WTC11 (cell line): ENCODE measurements around the gene GNAI3. TPM values are rescaled to one million over a fixed set of nuclear protein-coding genes. Genes with fewer than 3 reads are reported as not detected.
A peak's percentile ranks its signal among the peaks of the same experiment; 100 is the strongest.

Experiments used
- ATAC-seq: fragments of 200-7000 bp; cut with Tn5 transposase; 2 replicates; pipeline ENCODE4 v1.10.0; 2021; ENCODE audit warnings: mild to moderate bottlenecking, moderate library complexity
- CTCF ChIA-PET: fragments of 300-600 bp; sonication (Branson Sonifier 250); formaldehyde crosslinking; loops from one replicate; lab custom pipeline; 2021; ENCODE audit warnings: antibody characterized with exemption; lab: Charles Lee
- POLR2A ChIA-PET: fragments of 350-600 bp; sonication (Branson Sonifier 250); formaldehyde crosslinking; loops from one replicate; lab custom pipeline; 2021; ENCODE audit warnings: antibody characterized with exemption; lab: Charles Lee
- DNase-seq: peaks from one replicate; pipeline ENCODE4 v3.0.0; 2021; ENCODE audit warnings: low spot score
- H3K27ac Mint-ChIP-seq: 2 replicates; pipeline ENCODE4 v1.8.0; 2021; ENCODE audit warnings: mixed read lengths
- H3K27me3 Mint-ChIP-seq: 2 replicates; pipeline ENCODE4 v1.8.0; 2021; ENCODE audit warnings: low read depth, mild to moderate bottlenecking, moderate library complexity, mixed read lengths
- H3K36me3 Mint-ChIP-seq: 2 replicates; pipeline ENCODE4 v1.8.0; 2021; ENCODE audit warnings: mixed read lengths
- H3K4me1 Mint-ChIP-seq: 2 replicates; pipeline ENCODE4 v1.8.0; 2022; ENCODE audit warnings: mixed read lengths
- H3K4me3 Mint-ChIP-seq: 2 replicates; pipeline ENCODE4 v1.8.0; 2021; ENCODE audit warnings: mild to moderate bottlenecking, moderate library complexity, mixed read lengths
- H3K9me3 Mint-ChIP-seq: 2 replicates; pipeline ENCODE4 v1.8.0; 2021; ENCODE audit warnings: mixed read lengths
- ARID4B ChIP-seq: sonication (generic); formaldehyde crosslinking; IDR thresholded peaks from 2 replicates; pipeline ENCODE4 v1.8.0; 2023; ENCODE audit warnings: missing genetic modification reagents, mild to moderate bottlenecking, borderline replicate concordance
- ATF3 ChIP-seq: sonication (generic); formaldehyde crosslinking; conservative IDR thresholded peaks from 2 replicates; pipeline ENCODE4 v1.8.1; 2022; ENCODE audit warnings: mild to moderate bottlenecking, missing genetic modification reagents
- CBFB ChIP-seq: sonication (generic); formaldehyde crosslinking; IDR thresholded peaks from 2 replicates; pipeline ENCODE4 v1.8.1; 2022; ENCODE audit warnings: mild to moderate bottlenecking, low read depth, missing genetic modification reagents
- CDX4 ChIP-seq: fragments of 250-450 bp; sonication (Bioruptor Pico); IDR thresholded peaks from 2 replicates; pipeline ENCODE4 v1.9.0; 2021; ENCODE audit warnings: moderate library complexity, mild to moderate bottlenecking, inconsistent platforms, borderline replicate concordance
- E2F1 ChIP-seq: sonication (generic); formaldehyde crosslinking; IDR thresholded peaks from 2 replicates; pipeline ENCODE4 v1.8.0; 2022; ENCODE audit warnings: mild to moderate bottlenecking, missing genetic modification reagents
- E2F4 ChIP-seq: sonication (generic); formaldehyde crosslinking; IDR thresholded peaks from 2 replicates; pipeline ENCODE4 v1.8.1; 2022; ENCODE audit warnings: low read depth, mild to moderate bottlenecking, moderate library complexity, missing genetic modification reagents, borderline replicate concordance
- ESRRA ChIP-seq: sonication (generic); formaldehyde crosslinking; IDR thresholded peaks from 2 replicates; pipeline ENCODE4 v1.8.1; 2022; ENCODE audit warnings: mild to moderate bottlenecking, missing genetic modification reagents, borderline replicate concordance
- ETV6 ChIP-seq: sonication (generic); formaldehyde crosslinking; IDR thresholded peaks from 2 replicates; pipeline ENCODE4 v1.8.1; 2022; ENCODE audit warnings: mild to moderate bottlenecking, missing genetic modification reagents
- FOXK1 ChIP-seq: sonication (generic); formaldehyde crosslinking; IDR thresholded peaks from 2 replicates; pipeline ENCODE4 v1.8.0; 2022; ENCODE audit warnings: mild to moderate bottlenecking, moderate library complexity, missing genetic modification reagents
- FOXP1 ChIP-seq: sonication (generic); formaldehyde crosslinking; IDR thresholded peaks from 2 replicates; pipeline ENCODE4 v1.8.0; 2022; ENCODE audit warnings: missing genetic modification reagents, mild to moderate bottlenecking, moderate library complexity, borderline replicate concordance
- JUN ChIP-seq: sonication (generic); formaldehyde crosslinking; IDR thresholded peaks from 2 replicates; pipeline ENCODE4 v1.8.0; 2023; ENCODE audit warnings: mild to moderate bottlenecking, missing genetic modification reagents
- MYBL2 ChIP-seq: sonication (generic); formaldehyde crosslinking; IDR thresholded peaks from 2 replicates; pipeline ENCODE4 v1.8.1; 2023; ENCODE audit warnings: mild to moderate bottlenecking, moderate library complexity, missing genetic modification reagents
- SP1 ChIP-seq: sonication (generic); formaldehyde crosslinking; conservative IDR thresholded peaks from 2 replicates; pipeline ENCODE4 v1.8.1; 2022; ENCODE audit warnings: missing genetic modification reagents
- STAT6 ChIP-seq: sonication (generic); formaldehyde crosslinking; conservative IDR thresholded peaks from 2 replicates; pipeline ENCODE4 v1.8.1; 2023; ENCODE audit warnings: mild to moderate bottlenecking, low read depth, missing genetic modification reagents, moderate library complexity
- ZNF121 ChIP-seq: sonication (generic); formaldehyde crosslinking; IDR thresholded peaks from 2 replicates; pipeline ENCODE4 v1.8.0; 2023; ENCODE audit warnings: missing genetic modification reagents
- ZNF219 ChIP-seq: sonication (generic); formaldehyde crosslinking; IDR thresholded peaks from 2 replicates; pipeline ENCODE4 v1.8.0; 2023; ENCODE audit warnings: missing genetic modification reagents, mild to moderate bottlenecking, borderline replicate concordance
- ZNF317 ChIP-seq: sonication (generic); formaldehyde crosslinking; IDR thresholded peaks from 2 replicates; pipeline ENCODE4 v1.8.1; 2023; ENCODE audit warnings: low read depth, mild to moderate bottlenecking, moderate library complexity, missing genetic modification reagents, borderline replicate concordance
- ZNF396 ChIP-seq: fragments of 250-450 bp; sonication (Bioruptor Pico); IDR thresholded peaks from 2 replicates; pipeline ENCODE4 v1.8.0; 2021; ENCODE audit warnings: mild to moderate bottlenecking, moderate library complexity, borderline replicate concordance
- ZNF425 ChIP-seq: fragments of 250-450 bp; sonication (Bioruptor Pico); conservative IDR thresholded peaks from 2 replicates; pipeline ENCODE4 v1.9.0; 2021; ENCODE audit warnings: mild to moderate bottlenecking
- total RNA-seq: library from RNA; stranded (reverse); gene quantifications from 3 replicates; pipeline ENCODE4 v1.2.3, GENCODE V29; 2021

Gene GNAI3
- total RNA-seq, 1 experiment from 2014 or later: 7.2 TPM

GRCh38 chr1:109654519-109654918 lies 106.1 kb downstream of the GNAI3 start (continued):
- TF ChIP-seq E2F1 (CRISPR knock-in tag): no peak
- TF ChIP-seq JUN (CRISPR knock-in tag): no peak

GRCh38 chr1:109655615-109656519 lies 107.5 kb downstream of the GNAI3 start, which contains the start of gene GSTM4:
Gene GSTM4, plus strand, starts transcription at chr1:109656099. Its CDS starts 291 bp downstream, at chr1:109656390.
- CTCF ChIA-PET: interaction anchor here (0.6 to 4.3 kb wide), 14 partner anchors 12 to 329 kb away, joined by 3 to 45 read pairs (median 4); partner anchors contain the start of gene AHCYL1
- DNase-seq (peak; percentile 87), ATAC-seq (peak; percentile 97)
- no peaks in the 10 kb centered on the region for H3K9me3 Mint-ChIP-seq
- peaks cover 12% of the 10 kb centered on the region for H3K4me1 Mint-ChIP-seq
- H3K27me3 Mint-ChIP-seq: peaks cover 36% of the 10 kb centered on the region
- H3K36me3 Mint-ChIP-seq: no peaks in the 10 kb centered on the region
- POLR2A ChIA-PET: no interaction called here
- H3K4me3 Mint-ChIP-seq: peak within 1 kb of the TSS; percentile 91
- H3K27ac Mint-ChIP-seq: peak within 1 kb of the TSS; percentile 93
- TF ChIP-seq ZNF396 (CRISPR knock-in tag) (no peak), ZNF425 (CRISPR knock-in tag) (no peak), STAT6 (CRISPR knock-in tag) (no peak), E2F4 (CRISPR knock-in tag) (no peak), CDX4 (CRISPR knock-in tag) (no peak), MYBL2 (CRISPR knock-in tag) (0 out of 2 replicates have a peak, but pooled peaks have one; percentile 35), ESRRA (CRISPR knock-in tag) (peak; percentile 98), ZNF219 (CRISPR knock-in tag) (no peak), ZNF317 (no peak), SP1 (CRISPR knock-in tag) (peak; percentile 72), CBFB (CRISPR knock-in tag) (no peak), FOXK1 (CRISPR knock-in tag) (peak; percentile 25; the same call in 1 of the 2 replicates), E2F1 (CRISPR knock-in tag) (no peak), ETV6 (CRISPR knock-in tag) (peak; percentile 68), ATF3 (CRISPR knock-in tag) (no peak), ZNF121 (peak; percentile 99), FOXP1 (peak; percentile 63; the same call in 1 of the 2 replicates), ARID4B (CRISPR knock-in tag) (peak; percentile 41; the same call in 1 of the 2 replicates)
